Measurements from ENCODE around the gene COL15A1. TPM values are rescaled to one million over a fixed set of nuclear protein-coding genes. Genes with fewer than 3 reads are reported as not detected.

The COL15A1 gene
- polyA plus RNA-seq, 1 donor (not counting 4 experiments of a cell fraction or from before 2014, with no cell fraction given): not detected

GRCh38 chr9:98894761-98895160, 48.9 kb upstream of the COL15A1 start:
- Histone ChIP-seq H3K4me2 (ENCODE audit: control insufficient read depth, extremely low read depth, insufficient read depth, low read depth, low read length) (no peak overlapping the region), H3K9me3 (ENCODE audit: control insufficient read depth, low read depth, low read length) (no peaks in the 10 kb centered on the region), H2AFZ (ENCODE audit: control insufficient read depth, low read length) (no peak overlapping the region), H3K79me2 (ENCODE audit: control insufficient read depth, insufficient read depth, low read length) (no peaks in the 10 kb centered on the region), H3K4me1 (ENCODE audit: control insufficient read depth, extremely low read depth, insufficient read depth, low read length) (no peaks in the 10 kb centered on the region), H3K27ac (ENCODE audit: control insufficient read depth, insufficient read depth, low read length) (no peak overlapping the region), H3K4me3 (ENCODE audit: control insufficient read depth in 2 of 3, extremely low read depth in 1 of 3, insufficient read depth in 2 of 3, low read depth in 1 of 3, low read length in 3 of 3) (no peak overlapping the region), H3K36me3 (ENCODE audit: control insufficient read depth in 2 of 2, extremely low read depth in 1 of 2, insufficient read depth in 2 of 2, low read length in 2 of 2) (no peaks in the 10 kb centered on the region), H3K9ac (ENCODE audit: control insufficient read depth, extremely low read depth, insufficient read depth, low read length) (no peak overlapping the region), H4K20me1 (ENCODE audit: control insufficient read depth, extremely low read depth, insufficient read depth, low read length) (no peaks in the 10 kb centered on the region), H3K9me1 (ENCODE audit: control insufficient read depth, extremely low read depth, insufficient read depth, low read length) (no peaks in the 10 kb centered on the region), H3K27me3 (ENCODE audit: control insufficient read depth, extremely low read depth, insufficient read depth, low read length) (no peaks in the 10 kb centered on the region)
- dilution Hi-C loops (cut with MboI; ENCODE audit: extremely low pct_ligation_motif_present, low sequenced_read_pairs): no loop called here
- no peak for FAIRE-seq
- DNase-seq (ENCODE audit: low read depth, low spot score): no peak
- TF ChIP-seq CTCF (optimal IDR thresholded peaks at IDR 0.05 in 1 of 3, IDR thresholded peaks at IDR 0.05 in 1 of 3, conservative IDR thresholded peaks at IDR 0.05 in 1 of 3; ENCODE audit: extremely low read depth in 1 of 3, insufficient read depth in 2 of 3, low read length in 3 of 3) (no peak), EZH2 (IDR thresholded peaks at IDR 0.05; ENCODE audit: low read length) (no peak)

- Histone ChIP-seq H3K9ac (ENCODE audit: control insufficient read depth, extremely low read depth, insufficient read depth, low read length) (no peak overlapping the region), H3K9me1 (ENCODE audit: control insufficient read depth, extremely low read depth, insufficient read depth, low read length) (no peaks in the 10 kb centered on the region), H3K27me3 (ENCODE audit: control insufficient read depth, extremely low read depth, insufficient read depth, low read length) (no peaks in the 10 kb centered on the region), H2AFZ (ENCODE audit: control insufficient read depth, low read length) (no peak overlapping the region), H3K9me3 (ENCODE audit: control insufficient read depth, low read depth, low read length) (no peaks in the 10 kb centered on the region), H3K79me2 (ENCODE audit: control insufficient read depth, insufficient read depth, low read length) (no peaks in the 10 kb centered on the region), H3K36me3 (ENCODE audit: control insufficient read depth in 2 of 2, extremely low read depth in 1 of 2, insufficient read depth in 2 of 2, low read length in 2 of 2) (no peaks in the 10 kb centered on the region), H3K4me1 (ENCODE audit: control insufficient read depth, extremely low read depth, insufficient read depth, low read length) (no peaks in the 10 kb centered on the region), H3K27ac (ENCODE audit: control insufficient read depth, insufficient read depth, low read length) (no peak overlapping the region), H4K20me1 (ENCODE audit: control insufficient read depth, extremely low read depth, insufficient read depth, low read length) (no peaks in the 10 kb centered on the region), H3K4me2 (ENCODE audit: control insufficient read depth, extremely low read depth, insufficient read depth, low read depth, low read length) (no peak overlapping the region), H3K4me3 (ENCODE audit: control insufficient read depth in 2 of 3, extremely low read depth in 1 of 3, insufficient read depth in 2 of 3, low read depth in 1 of 3, low read length in 3 of 3) (no peak overlapping the region)
- FAIRE-seq (no peak), DNase-seq (ENCODE audit: low read depth, low spot score) (no peak)
- dilution Hi-C loops (cut with MboI; ENCODE audit: extremely low pct_ligation_motif_present, low sequenced_read_pairs): no loop called here
- TF ChIP-seq CTCF (optimal IDR thresholded peaks at IDR 0.05 in 1 of 3, IDR thresholded peaks at IDR 0.05 in 1 of 3, conservative IDR thresholded peaks at IDR 0.05 in 1 of 3; ENCODE audit: extremely low read depth in 1 of 3, insufficient read depth in 2 of 3, low read length in 3 of 3): no peak
- no peak for TF ChIP-seq EZH2 (IDR thresholded peaks at IDR 0.05; ENCODE audit: low read length)
These were observed 47.1 kb upstream of the COL15A1 start for GRCh38 chr9:98896632-98897031.
